ENCODE results near the gene COX7A2L. TPM values are rescaled to one million over a fixed set of nuclear protein-coding genes. Genes with fewer than 3 reads are reported as not detected.
"Not testable (repeated sequence)": the region's sequence is repeated elsewhere in the genome, so short reads cannot be mapped to it uniquely, and the experiment has no call there.

COX7A2L gene
- total RNA-seq, 1 donor from 2014 or later = 103 TPM

- Mint-ChIP-seq H3K36me3 (ENCODE audit: unreplicated experiment) (peaks cover 60% of the 10 kb centered on the region), H3K4me3 (ENCODE audit: unreplicated experiment) (no peak overlapping the region), H3K27ac (ENCODE audit: unreplicated experiment) (no peak overlapping the region), H3K9me3 (ENCODE audit: unreplicated experiment) (no peaks in the 10 kb centered on the region), H3K27me3 (ENCODE audit: unreplicated experiment) (no peaks in the 10 kb centered on the region), H3K4me1 (ENCODE audit: unreplicated experiment) (peaks cover 2% of the 10 kb centered on the region)
- no peak for DNase-seq (ENCODE audit: extremely low spot score, unreplicated experiment)
- TF ChIP-seq CTCF (IDR thresholded peaks at IDR 0.05) = no peak
Observed at GRCh38 chr2:42336361-42336965, 24.6 kb downstream of the COX7A2L start.

GRCh38 chr2:42335514-42336104, 25.4 kb downstream of the COX7A2L start:
- peaks cover 56% of the 10 kb centered on the region for H3K36me3 Mint-ChIP-seq (ENCODE audit: unreplicated experiment)
- H3K4me1 Mint-ChIP-seq (ENCODE audit: unreplicated experiment) = no peaks in the 10 kb centered on the region
- no peak overlapping the region for H3K27ac Mint-ChIP-seq (ENCODE audit: unreplicated experiment)
- H3K4me3 Mint-ChIP-seq (ENCODE audit: unreplicated experiment) = no peak overlapping the region
- no peaks in the 10 kb centered on the region for H3K9me3 Mint-ChIP-seq (ENCODE audit: unreplicated experiment)
- H3K27me3 Mint-ChIP-seq (ENCODE audit: unreplicated experiment) = no peaks in the 10 kb centered on the region
- DNase-seq (ENCODE audit: extremely low spot score, unreplicated experiment) = no peak
- no peak for TF ChIP-seq CTCF (IDR thresholded peaks at IDR 0.05)

GRCh38 chr2:42334865-42335264, 26.2 kb downstream of the COX7A2L start:
- not testable (repeated sequence) for H3K4me1 Mint-ChIP-seq (ENCODE audit: unreplicated experiment); DNase-seq (ENCODE audit: extremely low spot score, unreplicated experiment); H3K4me3 Mint-ChIP-seq (ENCODE audit: unreplicated experiment); H3K27me3 Mint-ChIP-seq (ENCODE audit: unreplicated experiment); H3K9me3 Mint-ChIP-seq (ENCODE audit: unreplicated experiment); H3K27ac Mint-ChIP-seq (ENCODE audit: unreplicated experiment)
- H3K36me3 Mint-ChIP-seq (ENCODE audit: unreplicated experiment) = peaks cover 50% of the 10 kb centered on the region

- no peak overlapping the region for H3K4me3 Mint-ChIP-seq (ENCODE audit: unreplicated experiment)
- H3K4me1 Mint-ChIP-seq (ENCODE audit: unreplicated experiment) = no peaks in the 10 kb centered on the region
- H3K27ac Mint-ChIP-seq (ENCODE audit: unreplicated experiment) = no peak overlapping the region
- H3K27me3 Mint-ChIP-seq (ENCODE audit: unreplicated experiment) = no peaks in the 10 kb centered on the region
- peaks cover 50% of the 10 kb centered on the region for H3K36me3 Mint-ChIP-seq (ENCODE audit: unreplicated experiment)
- no peaks in the 10 kb centered on the region for H3K9me3 Mint-ChIP-seq (ENCODE audit: unreplicated experiment)
- no peak for TF ChIP-seq CTCF (IDR thresholded peaks at IDR 0.05)
- DNase-seq (ENCODE audit: extremely low spot score, unreplicated experiment) = no peak
Observed at GRCh38 chr2:42334220-42334619, 26.8 kb downstream of the COX7A2L start.

GRCh38 chr2:42333579-42333978, 27.4 kb downstream of the COX7A2L start:
- peaks cover 49% of the 10 kb centered on the region for H3K36me3 Mint-ChIP-seq (ENCODE audit: unreplicated experiment)
- H3K27ac Mint-ChIP-seq (ENCODE audit: unreplicated experiment) = no peak overlapping the region
- no peaks in the 10 kb centered on the region for H3K9me3 Mint-ChIP-seq (ENCODE audit: unreplicated experiment)
- DNase-seq (ENCODE audit: extremely low spot score, unreplicated experiment) = no peak
- no peaks in the 10 kb centered on the region for H3K4me1 Mint-ChIP-seq (ENCODE audit: unreplicated experiment)
- TF ChIP-seq CTCF (IDR thresholded peaks at IDR 0.05) = no peak
- H3K27me3 Mint-ChIP-seq (ENCODE audit: unreplicated experiment) = no peaks in the 10 kb centered on the region
- H3K4me3 Mint-ChIP-seq (ENCODE audit: unreplicated experiment) = no peak overlapping the region
